SH-SY5Y (cell line): ENCODE measurements around the gene MBD6.

Source experiments
- GATA2 ChIP-seq: IDR thresholded peaks from 2 replicates; pipeline ENCODE4 v1.6.1; 2011; ENCODE audit warnings: mild to moderate bottlenecking, low read depth, low read length
- GATA3 ChIP-seq: IDR thresholded peaks from 2 replicates; pipeline ENCODE4 v1.6.1; 2011; ENCODE audit warnings: low read depth, mild to moderate bottlenecking, low read length, moderate library complexity

MBD6 gene

GRCh38 chr12:57554453-57554852, 31.8 kb downstream of the MBD6 start:
- TF ChIP-seq GATA3 (no peak), GATA2 (no peak)

GRCh38 chr12:57554897-57555296, 32.3 kb downstream of the MBD6 start:
- TF ChIP-seq GATA3 (no peak), GATA2 (no peak)

- TF ChIP-seq GATA3 (no peak), GATA2 (no peak)
These were observed 36.2 kb downstream of the MBD6 start for GRCh38 chr12:57558864-57559263.

GRCh38 chr12:57560516-57560915, 37.9 kb downstream of the MBD6 start:
- TF ChIP-seq GATA3 (no peak), GATA2 (no peak)

GRCh38 chr12:57563358-57563757, 40.7 kb downstream of the MBD6 start:
- TF ChIP-seq GATA2 = no peak
- no peak for TF ChIP-seq GATA3

GRCh38 chr12:57564178-57564740, 41.6 kb downstream of the MBD6 start:
- TF ChIP-seq GATA2 (no peak), GATA3 (no peak)

GRCh38 chr12:57568838-57569237, 46.2 kb downstream of the MBD6 start:
- TF ChIP-seq GATA2 (no peak), GATA3 (no peak)

GRCh38 chr12:57569858-57570257, 47.2 kb downstream of the MBD6 start:
- TF ChIP-seq GATA2 (no peak), GATA3 (no peak)

GRCh38 chr12:57571926-57572762, 49.5 kb downstream of the MBD6 start:
- TF ChIP-seq GATA3 (no peak), GATA2 (no peak)

- TF ChIP-seq GATA2 (no peak), GATA3 (no peak)
These were observed 52.2 kb downstream of the MBD6 start for GRCh38 chr12:57574795-57575194.

GRCh38 chr12:57575771-57576612, 53.4 kb downstream of the MBD6 start:
- no peak for TF ChIP-seq GATA3

- TF ChIP-seq GATA2 (no peak), GATA3 (no peak)
These were observed 54.1 kb downstream of the MBD6 start for GRCh38 chr12:57576613-57577160.

GRCh38 chr12:57577981-57578758, 55.5 kb downstream of the MBD6 start:
- TF ChIP-seq GATA3 = no peak
- TF ChIP-seq GATA2 = no peak
